Natural killer cell (primary cell): ENCODE measurements around the gene NOP14. TPM values are rescaled to one million over a fixed set of nuclear protein-coding genes. Genes with fewer than 3 reads are reported as not detected.

ENCODE experiments used
- ATAC-seq, 3 donors: fragments of 150-1000 bp in 2 of 3; fragments of 200-7000 bp in 1 of 3; cut with Tn5 transposase; 1 replicate in 1 of 3; 2 replicates in 2 of 3; pipeline ENCODE4 v1.10.0; 2021; ENCODE audit warnings: mild to moderate bottlenecking in 2 of 3, moderate library complexity in 2 of 3
- DNase-seq, 2 donors: peaks; one replicate each; pipeline versions ENCODE4 v3.0.0 to v3.0.0-alpha.2; 2013 to 2021; ENCODE audit warnings: mixed read lengths in 1 of 2
- H3K27ac ChIP-seq: one replicate; pipeline ENCODE4 v1.5.1; 2013; ENCODE audit warnings: mild to moderate bottlenecking, low read length
- H3K27me3 ChIP-seq: one replicate; pipeline ENCODE4 v1.6.1; 2013; ENCODE audit warnings: low read length; ENCODE audit not compliant: control insufficient read depth, insufficient read depth
- H3K36me3 ChIP-seq: one replicate; pipeline ENCODE4 v1.6.1; 2013; ENCODE audit warnings: low read length; ENCODE audit not compliant: control insufficient read depth, insufficient read depth
- H3K4me1 ChIP-seq: one replicate; pipeline ENCODE4 v1.6.1; 2013; ENCODE audit warnings: low read length; ENCODE audit not compliant: control insufficient read depth, insufficient read depth
- H3K4me3 ChIP-seq: one replicate; pipeline ENCODE4 v1.5.1; 2013; ENCODE audit warnings: low read length
- H3K9me3 ChIP-seq: one replicate; pipeline ENCODE4 v1.6.1; 2013; ENCODE audit warnings: low read length; ENCODE audit not compliant: control insufficient read depth, insufficient read depth
- H3K27ac Mint-ChIP-seq, 2 donors: one replicate each; pipeline ENCODE4 v1.8.0; 2022; ENCODE audit warnings: mild to moderate bottlenecking in 2 of 2, mixed read lengths in 2 of 2, moderate library complexity in 1 of 2
- H3K27me3 Mint-ChIP-seq, 2 donors: one replicate each; pipeline ENCODE4 v1.8.0; 2022; ENCODE audit warnings: low read depth in 2 of 2, mixed read lengths in 2 of 2
- H3K36me3 Mint-ChIP-seq: one replicate; pipeline ENCODE4 v1.8.0; 2022; ENCODE audit warnings: mixed read lengths
- H3K4me1 Mint-ChIP-seq, 2 donors: one replicate each; pipeline ENCODE4 v1.8.0; 2022; ENCODE audit warnings: mixed read lengths in 2 of 2
- H3K4me3 Mint-ChIP-seq: one replicate; pipeline ENCODE4 v1.8.0; 2022; ENCODE audit warnings: mild to moderate bottlenecking, moderate library complexity, mixed read lengths
- H3K9me3 Mint-ChIP-seq, 2 donors: one replicate each; pipeline ENCODE4 v1.8.0; 2022; ENCODE audit warnings: mixed read lengths in 2 of 2
- CTCF ChIP-seq: fragments of 200-600 bp; IDR thresholded peaks from one replicate; pipeline ENCODE4 v1.8.0; 2022; ENCODE audit warnings: antibody characterized with exemption
- WGBS: methylation state at CpG from one replicate; pipeline ENCODE4 v1.1.7; 2013; ENCODE audit warnings: missing lambda C conversion rate; ENCODE audit not compliant: insufficient coverage; 5-methylcytosine and 5-hydroxymethylcytosine counted together
- intact Hi-C: fragments of 100-400 bp; cut with micrococcal nuclease; formaldehyde crosslinking; loops from one replicate; pipeline ENCODE4 v1.14.2; 2022
- total RNA-seq, 4 donors: library from RNA; stranded (reverse); fragments of 120-200 nt in 1 of 4; gene quantifications; one replicate each; pipeline versions ENCODE4 v1.2.3 to v1.2.4, GENCODE V29; 2013 to 2022

NOP14 gene
- total RNA-seq, 3 donors from 2014 or later (not counting 1 experiment from before 2014, with no cell fraction given) = 20.9 to 25.0 (median 21.1) TPM

DNA sequence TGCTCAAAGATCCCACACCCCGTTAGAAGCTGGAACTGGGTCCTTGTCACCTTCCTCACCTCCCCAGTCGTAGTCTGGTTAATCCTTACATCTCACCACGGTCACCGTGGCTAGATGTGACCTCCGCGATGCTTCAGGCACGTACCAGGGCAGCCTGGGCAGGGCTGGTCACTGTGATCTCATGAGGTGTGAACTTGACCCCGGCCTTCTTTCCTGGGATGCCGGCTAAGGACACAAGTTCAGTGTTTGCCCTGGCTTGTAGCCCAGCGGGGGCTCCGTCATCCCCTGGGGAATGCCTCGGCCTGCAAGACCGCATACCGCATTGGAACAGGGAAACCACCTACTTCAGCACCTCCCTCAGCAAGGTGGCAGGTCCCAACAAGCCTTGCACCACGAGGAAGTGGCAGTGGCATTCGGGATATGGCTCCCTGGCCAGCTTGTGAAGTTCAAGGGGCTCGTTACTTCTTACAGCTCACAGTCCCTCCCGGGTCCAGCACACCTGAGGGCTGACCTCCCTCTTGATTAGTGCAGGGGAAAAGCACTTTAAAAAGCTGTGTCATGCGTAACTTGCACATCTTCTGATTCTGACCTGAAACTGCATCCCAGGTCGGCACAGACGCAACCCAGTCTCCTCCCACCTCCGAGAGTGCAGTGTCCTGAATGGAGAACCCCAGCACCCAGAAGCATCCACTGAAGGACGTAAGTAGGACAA, 25.9 kb downstream of the NOP14 start:
- Histone ChIP-seq H3K27ac (peak overlapping the region; percentile 36), H3K4me3 (no peak overlapping the region), H3K36me3 (peaks cover 46% of the 10 kb centered on the region), H3K9me3 (no peaks in the 10 kb centered on the region), H3K27me3 (no peaks in the 10 kb centered on the region), H3K4me1 (peaks cover 68% of the 10 kb centered on the region)
- Mint-ChIP-seq H3K9me3 (no peaks in the 10 kb centered on the region), H3K36me3 (no peaks in the 10 kb centered on the region), H3K4me3 (peak overlapping the region; percentile 70), H3K4me1 (peaks cover 31 to 42% of the 10 kb centered on the region in 2 donors), H3K27ac (peak overlapping the region; percentile 71 to 83), H3K27me3 (no peaks in the 10 kb centered on the region)
- no peak for TF ChIP-seq CTCF
- ATAC-seq (no peak), DNase-seq (peak; percentile 13 to 72)
- WGBS = 80% methylated on average over 23 of the region's 23 CpGs
- intact Hi-C loops = loop anchor here (10.0 kb wide), 2 partner anchors 123 to 173 kb away; no protein-coding TSS in a partner anchor

DNA sequence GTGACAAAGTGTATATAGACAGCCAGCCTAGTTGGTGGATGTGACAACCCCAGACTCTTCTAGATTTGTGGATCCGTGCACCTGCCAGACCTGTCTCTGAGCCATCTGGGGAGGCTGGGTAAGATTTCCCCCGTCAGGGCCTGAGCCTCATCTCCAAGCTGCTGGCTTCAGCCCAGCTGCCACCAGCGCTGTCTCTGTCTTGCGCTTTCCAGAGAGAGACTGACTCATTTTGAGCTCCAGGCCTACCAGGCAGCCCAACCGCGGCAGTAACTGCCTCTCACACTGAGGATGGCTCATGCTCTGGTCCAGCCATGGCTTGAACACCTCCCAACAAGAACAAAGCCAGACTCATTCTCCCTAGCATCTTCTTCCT, 26.4 kb downstream of the NOP14 start:
- peak in 1 of 2 donors; percentile 70 for DNase-seq
- intact Hi-C loops = loop anchor here (10.0 kb wide), 2 partner anchors 122 to 172 kb away; no protein-coding TSS in a partner anchor
- peak overlapping the region; percentile 70 for H3K4me3 Mint-ChIP-seq
- H3K9me3 Mint-ChIP-seq = no peaks in the 10 kb centered on the region
- Histone ChIP-seq H3K4me1 (peaks cover 68% of the 10 kb centered on the region), H3K36me3 (peaks cover 41% of the 10 kb centered on the region), H3K27ac (peak overlapping the region; percentile 36), H3K9me3 (no peaks in the 10 kb centered on the region), H3K4me3 (no peak overlapping the region), H3K27me3 (no peaks in the 10 kb centered on the region)
- ATAC-seq = no peak
- H3K4me1 Mint-ChIP-seq = peaks cover 36 to 44% of the 10 kb centered on the region in 2 donors
- no peak for TF ChIP-seq CTCF
- peak overlapping the region; percentile 71 to 83 for H3K27ac Mint-ChIP-seq
- H3K36me3 Mint-ChIP-seq = no peaks in the 10 kb centered on the region
- 71% methylated on average over 6 of the region's 6 CpGs for WGBS
- H3K27me3 Mint-ChIP-seq = no peaks in the 10 kb centered on the region

DNA sequence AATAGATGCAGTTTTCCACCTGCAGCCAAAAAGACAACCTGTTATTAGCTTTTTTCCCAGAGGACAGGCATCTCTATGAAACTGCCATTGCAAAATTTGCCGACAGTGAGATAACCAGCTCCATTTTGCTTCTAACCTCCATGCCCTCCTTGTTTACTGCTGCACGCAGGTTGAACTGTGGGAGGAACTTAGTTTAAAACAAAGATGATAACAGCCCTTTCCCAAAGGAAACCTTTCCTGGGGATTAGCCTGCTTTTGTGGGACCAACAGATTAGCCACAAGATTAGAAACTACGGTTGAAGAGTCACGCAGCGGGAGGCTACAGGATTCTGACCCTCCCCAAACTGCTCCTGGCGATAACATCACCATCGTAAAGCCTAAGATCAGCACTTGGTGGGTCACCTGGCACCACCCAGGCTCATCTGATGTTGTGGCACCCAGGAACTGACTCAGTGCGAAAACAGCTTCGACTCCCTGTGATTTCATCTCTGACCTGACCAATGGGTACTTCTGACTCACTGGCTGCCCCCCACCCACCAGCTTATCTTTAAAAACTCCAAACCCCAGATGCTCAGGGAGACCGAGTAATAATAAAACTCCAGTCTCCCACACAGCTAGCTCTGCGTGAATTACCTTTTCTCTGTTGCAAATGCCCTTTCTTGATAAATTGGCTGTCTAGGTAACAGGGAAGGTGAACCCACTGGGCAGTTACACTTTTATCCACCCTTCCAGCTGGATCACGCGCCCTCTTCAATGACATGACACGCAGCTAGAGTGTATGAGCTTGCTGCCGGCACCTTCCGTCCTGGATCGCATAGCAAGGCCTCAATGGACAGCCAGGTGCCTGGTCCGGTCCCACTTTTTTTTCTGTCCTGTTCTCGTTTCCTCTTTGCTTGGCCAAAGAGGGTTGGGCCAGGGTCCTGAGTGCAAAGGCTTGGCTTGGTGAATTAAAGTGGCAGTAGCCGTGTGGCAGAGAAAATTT, 27.2 kb downstream of the NOP14 start:
- peaks cover 68% of the 10 kb centered on the region for H3K4me1 ChIP-seq
- ATAC-seq = peak; percentile 8 to 49 (median 23)
- peak overlapping the region; percentile 65 for H3K27ac ChIP-seq
- Mint-ChIP-seq H3K36me3 (no peaks in the 10 kb centered on the region), H3K27ac (peak overlapping the region; percentile 71 to 83), H3K9me3 (no peaks in the 10 kb centered on the region), H3K4me3 (peak overlapping the region; percentile 78), H3K27me3 (no peaks in the 10 kb centered on the region), H3K4me1 (peaks cover 39 to 49% of the 10 kb centered on the region in 2 donors)
- no peaks in the 10 kb centered on the region for H3K9me3 ChIP-seq
- no peaks in the 10 kb centered on the region for H3K27me3 ChIP-seq
- H3K4me3 ChIP-seq = peak overlapping the region; percentile 55
- intact Hi-C loops = loop anchor here (2.0 to 10.0 kb wide), 3 partner anchors 27 to 171 kb away; partner anchors contain the start of genes GRK4 and NOP14
- 70% methylated on average over 20 of the region's 20 CpGs for WGBS
- no peak for TF ChIP-seq CTCF
- peaks cover 39% of the 10 kb centered on the region for H3K36me3 ChIP-seq
- peak in 1 of 2 donors; percentile 82 for DNase-seq
